ENCODE data around the gene USP11.

GRCh38 chrX:47266643-47267042 is 33.8 kb downstream of the USP11 start:
- TF ChIP-seq POLR2AphosphoS5 (IDR thresholded peaks at IDR 0.05; ENCODE audit: borderline replicate concordance, low read depth, low read length): no peak
- no peak for TF ChIP-seq EZH2 (IDR thresholded peaks at IDR 0.05)

Data from SK-N-MC (cell line).